ENCODE results near the gene SNAPIN. TPM values are rescaled to one million over a fixed set of nuclear protein-coding genes. Genes with fewer than 3 reads are reported as not detected.

Gene SNAPIN
- total and polyA plus RNA-seq, 9 of the 15 experiments (the other 6 are each of a cell fraction or from before 2014, with no cell fraction given) = 11.2 to 43.9 (median 32.3) TPM

DNA sequence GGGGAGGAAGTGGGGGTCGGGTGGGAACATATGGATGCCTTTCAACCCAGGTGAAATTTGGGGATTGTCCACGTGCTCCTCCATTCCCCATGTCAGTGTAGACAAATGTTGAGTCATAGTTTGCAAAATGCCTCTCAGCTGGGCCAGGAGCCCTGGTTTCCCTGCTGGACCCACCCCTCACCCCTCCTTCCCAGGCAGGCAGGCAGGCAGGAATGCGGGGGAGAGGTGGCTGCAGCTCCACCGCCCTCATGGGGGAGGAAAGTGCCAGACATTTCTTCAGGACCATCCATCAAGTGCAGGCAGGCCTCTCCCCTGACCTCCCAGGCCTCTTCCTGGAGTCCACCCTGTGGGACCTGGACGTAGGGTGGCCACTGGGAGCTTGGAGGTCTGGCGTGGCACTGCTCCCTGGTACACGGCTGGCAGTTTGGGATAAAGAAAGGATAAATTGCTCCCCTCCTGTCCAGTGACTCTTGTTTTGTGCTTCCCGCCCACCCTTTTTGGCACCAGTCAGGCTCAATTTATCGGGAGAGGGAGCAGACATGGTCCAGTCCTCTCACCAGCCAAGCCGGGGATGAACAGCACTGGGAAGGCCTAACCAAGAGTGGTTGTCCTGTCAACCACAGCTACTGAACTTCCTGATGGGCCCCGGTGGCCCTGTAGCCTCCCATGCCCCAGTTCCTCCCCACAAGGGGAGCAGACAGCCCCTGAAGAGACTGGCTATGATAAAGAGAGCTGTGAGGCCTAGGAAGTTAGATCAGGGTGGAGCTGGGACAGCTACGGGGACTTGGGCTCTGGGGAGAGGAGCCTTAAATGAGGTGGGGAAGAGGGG is 38.9 kb downstream of the SNAPIN start:
- no peak overlapping the region for H3K4me3 ChIP-seq
- intact Hi-C loops (cut with micrococcal nuclease) (no loop called here), in situ Hi-C loops (cut with MboI) (loop anchor here (5.0 kb wide), 1 partner anchor 50 kb away; no protein-coding TSS in a partner anchor)
- H3K4me1 ChIP-seq (replicated peaks in 1 of 2; ENCODE audit: control insufficient read depth in 2 of 2, insufficient read depth in 2 of 2, low read length in 2 of 2) = peaks cover 19 to 28% of the 10 kb centered on the region in 2 experiments
- H3K36me3 ChIP-seq (ENCODE audit: control insufficient read depth, insufficient read depth, low read length) = no peaks in the 10 kb centered on the region
- ChIA-PET POLR2A (interaction anchor here (0.6 to 1.6 kb wide), 5 partner anchors 11 to 293 kb away, joined by 3 to 6 read pairs (median 3); partner anchors contain the start of gene RPS27), CTCF (ENCODE audit: low intra/inter-chr PET ratio) (no interaction called here)
- peak overlapping the region; percentile 70 for H3K4me2 ChIP-seq (ENCODE audit: insufficient read depth, low read length)
- no peaks in the 10 kb centered on the region for H3K79me2 ChIP-seq (ENCODE audit: control insufficient read depth, insufficient read depth, low read length)
- H3K27ac ChIP-seq (ENCODE audit: extremely low read depth, low read depth, low read length) = peak overlapping the region; percentile 87
- H3K9me3 ChIP-seq (replicated peaks; ENCODE audit: control insufficient read depth, insufficient read depth, low read depth, low read length) = no peaks in the 10 kb centered on the region
- H3K9ac ChIP-seq (ENCODE audit: insufficient read depth in 1 of 2, low read depth in 2 of 2, low read length in 2 of 2) = peak overlapping the region; percentile 61 to 65
- WGBS (ENCODE audit: insufficient coverage, low coverage, missing lambda C conversion rate) = 33% methylated on average over 11 of the region's 12 CpGs
- H4K20me1 ChIP-seq (replicated peaks; ENCODE audit: control insufficient read depth, insufficient read depth, low read length) = no peaks in the 10 kb centered on the region
- H2AFZ ChIP-seq (ENCODE audit: low read depth, low read length) = peak overlapping the region; percentile 99
- no TSS peak for BruUV-seq (replicated peaks)
- H3K27me3 ChIP-seq (ENCODE audit: control insufficient read depth in 2 of 2, insufficient read depth in 2 of 2, low read length in 2 of 2) = no peaks in the 10 kb centered on the region
- FAIRE-seq (peak; percentile 88), ATAC-seq (peak; percentile 80), DNase-seq (ENCODE audit: extremely low read depth in 1 of 4, low spot score in 3 of 4) (peak; percentile 84 to 93 (median 89))
- peaks cover 6% of the 10 kb centered on the region for H3K9me1 ChIP-seq (ENCODE audit: control insufficient read depth, insufficient read depth, low read length)
- TF ChIP-seq NCOA2 (IDR thresholded peaks at IDR 0.05; ENCODE audit: partially characterized antibody in 2 of 2) (no peak), HDAC6 (IDR thresholded peaks at IDR 0.05; ENCODE audit: low read depth, low read length) (no peak), ARID1B (IDR thresholded peaks at IDR 0.05) (peak; percentile 77), TBL1XR1 (IDR thresholded peaks at IDR 0.05; ENCODE audit: low read length in 2 of 2) (peak in 1 of 2 experiments; percentile 67; a peak in 1 of 4 replicates), SMARCA4 (IDR thresholded peaks at IDR 0.05) (peak; percentile 55), ATF3 (IDR thresholded peaks at IDR 0.05) (peak; percentile 77), ATF3 (CRISPR knock-in tag; conservative IDR thresholded peaks at IDR 0.05) (no peak), IRF2 (CRISPR knock-in tag; IDR thresholded peaks at IDR 0.05) (no peak), MYNN (IDR thresholded peaks at IDR 0.05) (peak; percentile 88), MYNN (CRISPR knock-in tag; IDR thresholded peaks at IDR 0.05) (no peak), NFRKB (IDR thresholded peaks at IDR 0.05; ENCODE audit: low read depth) (peak; percentile 73; the same call in 1 of the 2 replicates), MECOM (CRISPR knock-in tag; IDR thresholded peaks at IDR 0.05) (no peak), YY1 (IDR thresholded peaks at IDR 0.05; ENCODE audit: borderline replicate concordance in 1 of 3, control insufficient read depth in 1 of 3, extremely low read depth in 1 of 3, insufficient read depth in 3 of 3, insufficient read length in 1 of 3, insufficient replicate concordance in 2 of 3, low read depth in 1 of 3, low read length in 2 of 3) (peak in 1 of 3 experiments; percentile 54), FOSL1 (tag; conservative IDR thresholded peaks at IDR 0.05) (peak; percentile 77), CBFA2T3 (IDR thresholded peaks at IDR 0.05) (peak; percentile 66), TCF3 (CRISPR knock-in tag; IDR thresholded peaks at IDR 0.05) (peak; percentile 54; the same call in 1 of the 2 replicates), MAFG (tag; conservative IDR thresholded peaks at IDR 0.05) (peak; percentile 49), CBX2 (IDR thresholded peaks at IDR 0.05; ENCODE audit: insufficient read depth, low read length, poor library complexity, severe bottlenecking) (no peak), BMI1 (IDR thresholded peaks at IDR 0.05; ENCODE audit: low read length) (no peak), ZBTB7A (IDR thresholded peaks at IDR 0.05; ENCODE audit: borderline replicate concordance, control insufficient read depth, low read depth, low read length) (peak; percentile 78; the same call in 1 of the 2 replicates)
- TF ChIP-seq, protein P1, sequence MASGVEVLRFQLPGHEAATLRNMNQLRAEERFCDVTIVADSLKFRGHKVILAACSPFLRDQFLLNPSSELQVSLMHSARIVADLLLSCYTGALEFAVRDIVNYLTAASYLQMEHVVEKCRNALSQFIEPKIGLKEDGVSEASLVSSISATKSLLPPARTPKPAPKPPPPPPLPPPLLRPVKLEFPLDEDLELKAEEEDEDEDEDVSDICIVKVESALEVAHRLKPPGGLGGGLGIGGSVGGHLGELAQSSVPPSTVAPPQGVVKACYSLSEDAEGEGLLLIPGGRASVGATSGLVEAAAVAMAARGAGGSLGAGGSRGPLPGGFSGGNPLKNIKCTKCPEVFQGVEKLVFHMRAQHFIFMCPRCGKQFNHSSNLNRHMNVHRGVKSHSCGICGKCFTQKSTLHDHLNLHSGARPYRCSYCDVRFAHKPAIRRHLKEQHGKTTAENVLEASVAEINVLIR (CRISPR knock-in tag; IDR thresholded peaks at IDR 0.05) = no peak

All from K562 (cell line).